CD14-positive monocyte (primary cell): Measurements from ENCODE around the gene PYGB. TPM values are rescaled to one million over a fixed set of nuclear protein-coding genes. Genes with fewer than 3 reads are reported as not detected.

Experiments used
- DNase-seq, 3 donors: peaks; one replicate each; pipeline ENCODE4 v3.0.0-alpha.2; 2011 to 2022
- H2AFZ ChIP-seq: 2 replicates; pipeline ENCODE4 v1.6.0; 2012; ENCODE audit warnings: mild to moderate bottlenecking, low read depth, low read length, inconsistent platforms; ENCODE audit not compliant: insufficient read depth, poor library complexity, severe bottlenecking
- H3K27ac ChIP-seq, 2 donors: 1 replicate in 1 of 2; 2 replicates in 1 of 2; pipeline ENCODE4 v1.5.1; 2012 to 2013; ENCODE audit warnings: low read length in 2 of 2, control low read depth in 1 of 2, inconsistent platforms in 1 of 2, low read depth in 1 of 2, mild to moderate bottlenecking in 1 of 2
- H3K27me3 ChIP-seq, 2 donors: one replicate each; pipeline versions ENCODE4 v1.6.0 to v1.6.1; 2011 to 2013; ENCODE audit warnings: low read length in 2 of 2; ENCODE audit not compliant: control insufficient read depth in 2 of 2, insufficient read depth in 2 of 2
- H3K36me3 ChIP-seq, 2 donors: replicated peaks in 1 of 2; 1 replicate in 1 of 2; 2 replicates in 1 of 2; pipeline versions ENCODE4 v1.5.1 to v1.6.1; 2012 to 2013; ENCODE audit warnings: low read length in 2 of 2, control low read depth in 1 of 2, inconsistent platforms in 1 of 2, mild to moderate bottlenecking in 1 of 2; ENCODE audit not compliant: insufficient read depth in 2 of 2, control insufficient read depth in 1 of 2
- H3K4me1 ChIP-seq, 2 donors: 1 replicate in 1 of 2; 2 replicates in 1 of 2; pipeline versions ENCODE4 v1.5.1 to v1.6.1; 2012 to 2013; ENCODE audit warnings: low read length in 2 of 2, control low read depth in 1 of 2, inconsistent platforms in 1 of 2, mild to moderate bottlenecking in 1 of 2, moderate library complexity in 1 of 2; ENCODE audit not compliant: insufficient read depth in 2 of 2, control insufficient read depth in 1 of 2
- H3K4me2 ChIP-seq: replicated peaks from 2 replicates; pipeline ENCODE3; 2012; ENCODE audit warnings: low read length, moderate library complexity, mild to moderate bottlenecking; ENCODE audit not compliant: poor library complexity, severe bottlenecking; ENCODE audit errors: extremely low read depth
- H3K4me3 ChIP-seq, 3 experiments: fragments of 200-600 bp in 1 of 3; sonication (generic) in 1 of 3; replicated peaks in 1 of 3; 1 replicate in 2 of 3; 2 replicates in 1 of 3; pipeline ENCODE4 v1.5.1; 2011 to 2013; ENCODE audit warnings: low read length in 3 of 3, mild to moderate bottlenecking in 3 of 3, control low read depth in 2 of 3, low read depth in 2 of 3, inconsistent platforms in 1 of 3, moderate library complexity in 1 of 3
- H3K79me2 ChIP-seq: 2 replicates; pipeline ENCODE4 v1.6.0; 2012; ENCODE audit warnings: mild to moderate bottlenecking, control low read depth, inconsistent platforms, low read length, moderate library complexity; ENCODE audit not compliant: insufficient read depth
- H3K9ac ChIP-seq: 2 replicates; pipeline ENCODE4 v1.6.0; 2017; ENCODE audit warnings: low read length, mild to moderate bottlenecking; ENCODE audit not compliant: insufficient read depth, poor library complexity, severe bottlenecking
- H3K9me3 ChIP-seq, 2 donors: replicated peaks in 1 of 2; 1 replicate in 1 of 2; 2 replicates in 1 of 2; pipeline versions ENCODE4 v1.5.1 to v1.6.1; 2012 to 2013; ENCODE audit warnings: low read length in 2 of 2, control low read depth in 1 of 2; ENCODE audit not compliant: control insufficient read depth in 1 of 2, insufficient read depth in 1 of 2
- H4K20me1 ChIP-seq: 2 replicates; pipeline ENCODE4 v1.6.0; 2012; ENCODE audit warnings: mild to moderate bottlenecking, low read length, control low read depth, moderate library complexity; ENCODE audit not compliant: insufficient read depth
- H3K27ac Mint-ChIP-seq, 7 donors: one replicate each; pipeline ENCODE4 v1.8.0; 2020; ENCODE audit warnings: mild to moderate bottlenecking in 7 of 7, mixed read lengths in 7 of 7, moderate library complexity in 6 of 7, inconsistent platforms in 2 of 7
- H3K27me3 Mint-ChIP-seq, 3 donors: one replicate each; pipeline ENCODE4 v1.8.0; 2021 to 2022; ENCODE audit warnings: low read depth in 3 of 3, mild to moderate bottlenecking in 3 of 3, mixed read lengths in 3 of 3, moderate library complexity in 3 of 3, inconsistent platforms in 1 of 3
- H3K36me3 Mint-ChIP-seq, 2 donors: one replicate each; pipeline ENCODE4 v1.8.0; 2020; ENCODE audit warnings: mixed read lengths in 2 of 2, inconsistent platforms in 1 of 2, mild to moderate bottlenecking in 1 of 2
- H3K4me1 Mint-ChIP-seq: one replicate; pipeline ENCODE4 v1.8.0; 2020; ENCODE audit warnings: mild to moderate bottlenecking, mixed read lengths
- H3K4me3 Mint-ChIP-seq, 2 donors: one replicate each; pipeline ENCODE4 v1.8.0; 2020; ENCODE audit warnings: mild to moderate bottlenecking in 2 of 2, mixed read lengths in 2 of 2, moderate library complexity in 1 of 2
- H3K9me3 Mint-ChIP-seq, 7 donors: one replicate each; pipeline ENCODE4 v1.8.0; 2020 to 2022; ENCODE audit warnings: mixed read lengths in 7 of 7, mild to moderate bottlenecking in 6 of 7, moderate library complexity in 6 of 7, inconsistent platforms in 2 of 7
- WGBS: methylation state at CpG from one replicate; pipeline ENCODE4 v1.1.5; 2013; ENCODE audit warnings: missing lambda C conversion rate; ENCODE audit not compliant: insufficient coverage; 5-methylcytosine and 5-hydroxymethylcytosine counted together
- intact Hi-C, 2 donors: fragments of 100-400 bp; cut with micrococcal nuclease; formaldehyde crosslinking; loops; one replicate each; pipeline versions ENCODE4 v1.15.0 to v1.15.1; 2023
- polyA plus RNA-seq, 3 donors: library from polyadenylated mRNA; depleted of rRNA in 1 of 3; unstranded in 2 of 3; stranded (reverse) in 1 of 3; fragments of 300-500 nt in 2 of 3; fragments of >200 nt in 1 of 3; fragmentation: Illumina TruSeq in 2 of 3; gene quantifications; 1 replicate in 2 of 3; 2 replicates in 1 of 3; pipeline ENCODE4 v1.2.3, GENCODE V29; 2012 to 2021
- TF ChIP-seq, protein P1 (sequence below): fragments of 200-600 bp; IDR thresholded peaks from one replicate; pipeline ENCODE4 v1.8.0; 2022; ENCODE audit warnings: antibody characterized with exemption, mild to moderate bottlenecking

PYGB gene
- polyA plus RNA-seq, 3 donors: 26.6 to 33.2 (median 26.7) TPM

DNA sequence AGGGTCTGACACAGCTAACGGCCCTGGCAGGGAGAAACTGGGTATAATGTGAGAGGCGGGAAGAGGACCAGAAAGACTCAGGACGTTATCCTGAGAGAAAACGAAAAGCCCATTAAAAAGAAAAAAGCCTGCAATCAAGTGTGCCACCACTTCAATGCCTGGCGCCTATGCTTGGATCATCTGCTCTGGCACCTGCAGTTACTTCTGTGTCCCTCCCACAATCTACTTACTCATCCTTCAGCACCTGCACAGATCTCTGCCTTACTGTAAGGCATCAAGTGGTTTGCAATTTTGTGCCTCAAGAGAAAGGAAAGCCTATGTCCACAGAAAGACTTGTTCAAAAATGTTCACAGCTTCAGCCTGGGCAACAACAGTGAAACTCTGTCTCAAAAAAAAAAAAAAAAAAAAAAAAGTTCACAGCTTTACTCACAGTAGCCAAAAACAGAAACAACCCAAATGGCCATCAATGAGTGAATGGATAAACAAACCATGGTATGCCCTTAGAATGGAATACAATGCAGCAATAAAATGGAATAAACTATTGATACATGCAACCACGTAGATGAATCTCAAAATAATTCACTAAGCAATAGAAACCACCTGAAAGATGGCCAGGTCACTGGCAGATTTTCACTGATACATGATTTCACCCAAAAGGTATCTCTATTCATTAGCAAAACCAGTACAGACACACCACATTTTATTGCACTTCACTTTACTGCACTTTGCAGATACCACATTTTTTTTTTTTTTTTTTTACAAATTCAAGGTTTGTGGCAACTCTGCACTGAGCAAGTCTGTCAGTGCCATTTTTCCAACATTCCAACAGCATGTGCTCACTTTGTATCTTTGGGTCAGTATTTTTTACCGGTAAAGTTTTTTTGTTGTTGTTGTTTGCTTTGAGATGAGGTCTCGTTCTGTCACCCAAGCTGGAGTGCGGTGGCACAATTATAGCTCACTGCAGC, 94.1 kb downstream of the PYGB start:
- Histone ChIP-seq H3K4me2 (no peak overlapping the region), H3K4me3 (no peak overlapping the region), H4K20me1 (peaks cover 16% of the 10 kb centered on the region), H3K27me3 (no peaks in the 10 kb centered on the region), H3K9ac (no peak overlapping the region), H3K4me1 (no peaks in the 10 kb centered on the region), H3K79me2 (peaks cover 52% of the 10 kb centered on the region), H2AFZ (no peak overlapping the region), H3K9me3 (no peaks in the 10 kb centered on the region), H3K36me3 (peaks cover 7 to 19% of the 10 kb centered on the region in 2 donors), H3K27ac (no peak overlapping the region)
- intact Hi-C loops: no loop called here
- Mint-ChIP-seq H3K4me3 (no peak overlapping the region), H3K9me3 (peaks cover 0 to 1% (median 0%) of the 10 kb centered on the region in 7 donors), H3K27me3 (no peaks in the 10 kb centered on the region), H3K36me3 (peaks cover 12 to 14% of the 10 kb centered on the region in 2 donors), H3K4me1 (peaks cover 2% of the 10 kb centered on the region), H3K27ac (peak overlapping the region in 1 of 7 donors; percentile 37)
- no peak for DNase-seq
- WGBS: 98% methylated on average over 5 of the region's 9 CpGs
- TF ChIP-seq, protein P1, sequence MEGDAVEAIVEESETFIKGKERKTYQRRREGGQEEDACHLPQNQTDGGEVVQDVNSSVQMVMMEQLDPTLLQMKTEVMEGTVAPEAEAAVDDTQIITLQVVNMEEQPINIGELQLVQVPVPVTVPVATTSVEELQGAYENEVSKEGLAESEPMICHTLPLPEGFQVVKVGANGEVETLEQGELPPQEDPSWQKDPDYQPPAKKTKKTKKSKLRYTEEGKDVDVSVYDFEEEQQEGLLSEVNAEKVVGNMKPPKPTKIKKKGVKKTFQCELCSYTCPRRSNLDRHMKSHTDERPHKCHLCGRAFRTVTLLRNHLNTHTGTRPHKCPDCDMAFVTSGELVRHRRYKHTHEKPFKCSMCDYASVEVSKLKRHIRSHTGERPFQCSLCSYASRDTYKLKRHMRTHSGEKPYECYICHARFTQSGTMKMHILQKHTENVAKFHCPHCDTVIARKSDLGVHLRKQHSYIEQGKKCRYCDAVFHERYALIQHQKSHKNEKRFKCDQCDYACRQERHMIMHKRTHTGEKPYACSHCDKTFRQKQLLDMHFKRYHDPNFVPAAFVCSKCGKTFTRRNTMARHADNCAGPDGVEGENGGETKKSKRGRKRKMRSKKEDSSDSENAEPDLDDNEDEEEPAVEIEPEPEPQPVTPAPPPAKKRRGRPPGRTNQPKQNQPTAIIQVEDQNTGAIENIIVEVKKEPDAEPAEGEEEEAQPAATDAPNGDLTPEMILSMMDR: no peak

DNA sequence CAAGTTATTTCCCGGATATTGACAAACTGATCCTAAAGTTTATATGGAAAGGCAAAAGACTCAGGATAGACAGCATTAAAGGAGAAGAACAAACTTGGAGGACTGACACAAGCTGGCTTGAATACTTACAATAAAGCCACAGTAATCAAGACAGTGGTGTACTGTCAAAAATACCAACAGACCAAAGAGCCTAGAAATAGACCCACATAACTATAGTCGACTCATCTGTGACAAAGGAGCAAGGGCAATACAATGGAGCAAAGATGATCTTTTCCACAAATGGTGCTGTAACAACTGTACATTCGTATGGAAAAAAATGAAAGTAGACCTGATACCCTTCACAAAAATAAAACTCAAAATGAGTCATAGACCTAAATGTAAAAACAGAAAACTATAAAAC, 96.7 kb downstream of the PYGB start:
- Histone ChIP-seq H4K20me1 (peaks cover 16% of the 10 kb centered on the region), H3K4me2 (no peak overlapping the region), H3K27ac (no peak overlapping the region), H2AFZ (no peak overlapping the region), H3K9ac (no peak overlapping the region), H3K36me3 (no peaks in the 10 kb centered on the region), H3K4me1 (no peaks in the 10 kb centered on the region), H3K79me2 (peaks cover 57% of the 10 kb centered on the region), H3K4me3 (no peak overlapping the region), H3K27me3 (no peaks in the 10 kb centered on the region), H3K9me3 (no peaks in the 10 kb centered on the region)
- TF ChIP-seq, protein P1: no peak
- H3K4me3 Mint-ChIP-seq: no peak overlapping the region
- H3K36me3 Mint-ChIP-seq: peaks cover 2% of the 10 kb centered on the region in 2 donors
- H3K27me3 Mint-ChIP-seq: no peaks in the 10 kb centered on the region
- no peak overlapping the region for H3K27ac Mint-ChIP-seq
- peaks cover 0 to 3% (median 0%) of the 10 kb centered on the region in 7 donors for H3K9me3 Mint-ChIP-seq
- intact Hi-C loops: no loop called here
- H3K4me1 Mint-ChIP-seq: peaks cover 2% of the 10 kb centered on the region
- no peak for DNase-seq
- no CpG with 5 or more reads among the region's 3 CpGs for WGBS
